Measurements from ENCODE around the gene IGSF9. TPM values are rescaled to one million over a fixed set of nuclear protein-coding genes. Genes with fewer than 3 reads are reported as not detected.

Gene IGSF9
- total RNA-seq, 1 experiment from 2014 or later, result 21.2 TPM

- no peak for DNase-seq
- TF ChIP-seq CTCF (IDR thresholded peaks at IDR 0.05; ENCODE audit: insufficient read depth in 1 of 2, low read depth in 1 of 2, low read length in 1 of 2, severe bottlenecking in 1 of 2, unreplicated experiment in 1 of 2), result no peak
- H3K27me3 Mint-ChIP-seq (ENCODE audit: insufficient read depth, unreplicated experiment), result no peaks in the 10 kb centered on the region
- Histone ChIP-seq H3K36me3 (ENCODE audit: control insufficient read depth, insufficient read depth, low read length) (no peaks in the 10 kb centered on the region), H3K4me3 (ENCODE audit: low read depth, low read length) (no peak overlapping the region), H3K4me1 (no peaks in the 10 kb centered on the region), H3K27me3 (replicated peaks; ENCODE audit: control insufficient read depth, insufficient read depth, low read length) (no peaks in the 10 kb centered on the region), H3K9me3 (no peaks in the 10 kb centered on the region)
- H3K4me1 Mint-ChIP-seq (ENCODE audit: low read depth, unreplicated experiment), result peaks cover 10% of the 10 kb centered on the region
- H3K36me3 Mint-ChIP-seq (ENCODE audit: insufficient read depth, unreplicated experiment), result no peaks in the 10 kb centered on the region
- no TSS peak for BruUV-seq (replicated peaks)
- H3K27ac Mint-ChIP-seq (ENCODE audit: unreplicated experiment), result no peak overlapping the region
- CTCF ChIA-PET, result no interaction called here
- no peak overlapping the region for H3K4me3 Mint-ChIP-seq (ENCODE audit: unreplicated experiment)
- POLR2A ChIA-PET, result no interaction called here
- intact Hi-C loops (cut with micrococcal nuclease; ENCODE audit: unreplicated experiment), result no loop called here
- no peaks in the 10 kb centered on the region for H3K9me3 Mint-ChIP-seq (ENCODE audit: unreplicated experiment)
These were observed 32.6 kb upstream of the IGSF9 start for GRCh38 chr1:159978107-159978398.

DNA sequence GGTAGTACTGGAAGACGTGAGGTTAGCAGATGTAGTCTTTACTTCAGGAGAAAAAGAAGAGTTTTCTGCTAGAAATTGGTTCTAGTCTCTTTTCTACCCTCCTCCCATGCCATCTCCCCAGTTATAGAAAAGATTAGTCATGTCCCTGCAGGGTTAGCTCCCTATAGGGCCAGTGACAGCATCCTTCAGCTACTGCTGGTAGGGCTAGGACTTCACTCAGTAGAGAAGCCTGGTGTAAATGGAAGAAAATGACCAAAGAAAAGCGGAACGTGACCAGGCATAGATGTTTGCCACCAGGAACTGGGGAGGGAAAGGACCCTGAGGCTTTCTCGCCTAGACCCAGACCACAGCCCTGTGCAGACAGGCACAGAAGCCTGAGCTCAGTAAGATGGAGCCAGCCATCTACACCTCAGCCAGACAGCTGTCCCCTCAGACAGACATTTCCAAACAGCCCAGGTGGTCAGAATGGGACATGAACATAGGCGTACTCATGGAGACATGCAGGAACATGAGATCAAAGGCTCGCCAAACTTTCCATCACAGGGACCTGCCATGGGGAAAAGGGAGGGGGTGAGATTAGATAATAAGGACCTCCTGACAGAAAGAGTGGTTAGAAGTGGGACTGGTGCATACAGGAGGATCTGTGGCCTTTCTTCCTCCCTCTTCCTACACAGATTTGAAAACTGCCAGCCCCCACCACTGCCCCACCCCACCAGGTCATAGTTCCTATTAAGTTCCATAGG is 32.1 kb upstream of the IGSF9 start:
- intact Hi-C loops (cut with micrococcal nuclease; ENCODE audit: unreplicated experiment), result no loop called here
- no peak for DNase-seq
- BruUV-seq (replicated peaks), result no TSS peak
- Mint-ChIP-seq H3K27me3 (ENCODE audit: insufficient read depth, unreplicated experiment) (no peaks in the 10 kb centered on the region), H3K4me1 (ENCODE audit: low read depth, unreplicated experiment) (peaks cover 9% of the 10 kb centered on the region), H3K27ac (ENCODE audit: unreplicated experiment) (no peak overlapping the region), H3K36me3 (ENCODE audit: insufficient read depth, unreplicated experiment) (no peaks in the 10 kb centered on the region), H3K4me3 (ENCODE audit: unreplicated experiment) (no peak overlapping the region), H3K9me3 (ENCODE audit: unreplicated experiment) (no peaks in the 10 kb centered on the region)
- Histone ChIP-seq H3K4me3 (ENCODE audit: low read depth, low read length) (no peak overlapping the region), H3K9me3 (no peaks in the 10 kb centered on the region), H3K4me1 (peaks cover 2% of the 10 kb centered on the region), H3K27me3 (replicated peaks; ENCODE audit: control insufficient read depth, insufficient read depth, low read length) (no peaks in the 10 kb centered on the region), H3K36me3 (ENCODE audit: control insufficient read depth, insufficient read depth, low read length) (no peaks in the 10 kb centered on the region)
- TF ChIP-seq CTCF (IDR thresholded peaks at IDR 0.05; ENCODE audit: insufficient read depth in 1 of 2, low read depth in 1 of 2, low read length in 1 of 2, severe bottlenecking in 1 of 2, unreplicated experiment in 1 of 2), result no peak
- CTCF ChIA-PET, result no interaction called here
- POLR2A ChIA-PET, result no interaction called here

DNA sequence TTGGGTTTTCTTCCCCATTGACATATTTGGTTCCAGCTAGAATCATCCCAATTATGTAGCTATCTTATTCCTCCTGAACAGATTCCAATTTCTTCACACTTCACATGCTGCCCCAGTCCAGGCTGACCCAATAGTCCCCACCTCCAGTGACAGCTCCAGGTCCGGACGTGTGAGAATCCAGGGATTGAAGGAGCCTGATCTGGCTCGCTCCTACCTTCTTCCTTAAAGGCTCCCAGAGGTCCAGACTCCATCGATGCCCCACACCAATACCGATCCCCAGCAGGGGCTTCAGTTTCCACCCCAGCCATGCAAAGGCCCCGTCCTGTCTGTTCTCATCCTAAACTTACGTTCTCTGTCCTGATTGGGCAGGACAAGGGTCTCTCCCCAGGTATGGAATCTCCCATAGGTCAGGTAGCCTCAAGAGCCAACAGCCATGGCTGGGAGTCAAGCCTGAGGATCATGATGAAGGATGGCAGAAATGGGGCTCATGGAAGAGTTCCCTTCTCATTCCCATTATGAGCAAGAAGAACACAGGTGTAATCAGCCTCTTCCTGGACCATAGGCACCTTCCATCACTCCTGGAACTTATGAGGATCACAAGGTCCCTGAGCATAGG is 29.0 kb upstream of the IGSF9 start:
- Mint-ChIP-seq H3K4me3 (ENCODE audit: unreplicated experiment) (no peak overlapping the region), H3K36me3 (ENCODE audit: insufficient read depth, unreplicated experiment) (no peaks in the 10 kb centered on the region), H3K27ac (ENCODE audit: unreplicated experiment) (no peak overlapping the region), H3K4me1 (ENCODE audit: low read depth, unreplicated experiment) (peaks cover 20% of the 10 kb centered on the region), H3K9me3 (ENCODE audit: unreplicated experiment) (no peaks in the 10 kb centered on the region), H3K27me3 (ENCODE audit: insufficient read depth, unreplicated experiment) (no peaks in the 10 kb centered on the region)
- intact Hi-C loops (cut with micrococcal nuclease; ENCODE audit: unreplicated experiment), result no loop called here
- H3K36me3 ChIP-seq (ENCODE audit: control insufficient read depth, insufficient read depth, low read length), result no peaks in the 10 kb centered on the region
- CTCF ChIA-PET, result interaction anchor here (0.7 kb wide), 1 partner anchor 33 kb away, joined by 3 read pairs; no protein-coding TSS in a partner anchor
- peaks cover 29% of the 10 kb centered on the region for H3K4me1 ChIP-seq
- H3K9me3 ChIP-seq, result no peaks in the 10 kb centered on the region
- H3K4me3 ChIP-seq (ENCODE audit: low read depth, low read length), result no peak overlapping the region
- DNase-seq, result no peak
- H3K27me3 ChIP-seq (replicated peaks; ENCODE audit: control insufficient read depth, insufficient read depth, low read length), result no peaks in the 10 kb centered on the region
- no TSS peak for BruUV-seq (replicated peaks)
- no peak for TF ChIP-seq CTCF (IDR thresholded peaks at IDR 0.05; ENCODE audit: insufficient read depth in 1 of 2, low read depth in 1 of 2, low read length in 1 of 2, severe bottlenecking in 1 of 2, unreplicated experiment in 1 of 2)
- POLR2A ChIA-PET, result no interaction called here

All from Caco-2 (cell line).